CD14-positive monocyte (primary cell): Measurements from ENCODE around the gene DYNLT1. TPM values are rescaled to one million over a fixed set of nuclear protein-coding genes. Genes with fewer than 3 reads are reported as not detected.

Experiments
- DNase-seq, 3 donors: peaks; one replicate each; pipeline ENCODE4 v3.0.0-alpha.2; 2011 to 2022
- H2AFZ ChIP-seq: 2 replicates; pipeline ENCODE4 v1.6.0; 2012; ENCODE audit warnings: mild to moderate bottlenecking, low read depth, low read length, inconsistent platforms; ENCODE audit not compliant: insufficient read depth, poor library complexity, severe bottlenecking
- H3K27ac ChIP-seq, 2 donors: 1 replicate in 1 of 2; 2 replicates in 1 of 2; pipeline ENCODE4 v1.5.1; 2012 to 2013; ENCODE audit warnings: low read length in 2 of 2, control low read depth in 1 of 2, inconsistent platforms in 1 of 2, low read depth in 1 of 2, mild to moderate bottlenecking in 1 of 2
- H3K27me3 ChIP-seq, 2 donors: one replicate each; pipeline versions ENCODE4 v1.6.0 to v1.6.1; 2011 to 2013; ENCODE audit warnings: low read length in 2 of 2; ENCODE audit not compliant: control insufficient read depth in 2 of 2, insufficient read depth in 2 of 2
- H3K36me3 ChIP-seq, 2 donors: replicated peaks in 1 of 2; 1 replicate in 1 of 2; 2 replicates in 1 of 2; pipeline versions ENCODE4 v1.5.1 to v1.6.1; 2012 to 2013; ENCODE audit warnings: low read length in 2 of 2, control low read depth in 1 of 2, inconsistent platforms in 1 of 2, mild to moderate bottlenecking in 1 of 2; ENCODE audit not compliant: insufficient read depth in 2 of 2, control insufficient read depth in 1 of 2
- H3K4me1 ChIP-seq, 2 donors: 1 replicate in 1 of 2; 2 replicates in 1 of 2; pipeline versions ENCODE4 v1.5.1 to v1.6.1; 2012 to 2013; ENCODE audit warnings: low read length in 2 of 2, control low read depth in 1 of 2, inconsistent platforms in 1 of 2, mild to moderate bottlenecking in 1 of 2, moderate library complexity in 1 of 2; ENCODE audit not compliant: insufficient read depth in 2 of 2, control insufficient read depth in 1 of 2
- H3K4me2 ChIP-seq: replicated peaks from 2 replicates; pipeline ENCODE3; 2012; ENCODE audit warnings: low read length, moderate library complexity, mild to moderate bottlenecking; ENCODE audit not compliant: poor library complexity, severe bottlenecking; ENCODE audit errors: extremely low read depth
- H3K4me3 ChIP-seq, 3 experiments: fragments of 200-600 bp in 1 of 3; sonication (generic) in 1 of 3; replicated peaks in 1 of 3; 1 replicate in 2 of 3; 2 replicates in 1 of 3; pipeline ENCODE4 v1.5.1; 2011 to 2013; ENCODE audit warnings: low read length in 3 of 3, mild to moderate bottlenecking in 3 of 3, control low read depth in 2 of 3, low read depth in 2 of 3, inconsistent platforms in 1 of 3, moderate library complexity in 1 of 3
- H3K79me2 ChIP-seq: 2 replicates; pipeline ENCODE4 v1.6.0; 2012; ENCODE audit warnings: mild to moderate bottlenecking, control low read depth, inconsistent platforms, low read length, moderate library complexity; ENCODE audit not compliant: insufficient read depth
- H3K9ac ChIP-seq: 2 replicates; pipeline ENCODE4 v1.6.0; 2017; ENCODE audit warnings: low read length, mild to moderate bottlenecking; ENCODE audit not compliant: insufficient read depth, poor library complexity, severe bottlenecking
- H3K9me3 ChIP-seq, 2 donors: replicated peaks in 1 of 2; 1 replicate in 1 of 2; 2 replicates in 1 of 2; pipeline versions ENCODE4 v1.5.1 to v1.6.1; 2012 to 2013; ENCODE audit warnings: low read length in 2 of 2, control low read depth in 1 of 2; ENCODE audit not compliant: control insufficient read depth in 1 of 2, insufficient read depth in 1 of 2
- H4K20me1 ChIP-seq: 2 replicates; pipeline ENCODE4 v1.6.0; 2012; ENCODE audit warnings: mild to moderate bottlenecking, low read length, control low read depth, moderate library complexity; ENCODE audit not compliant: insufficient read depth
- H3K27ac Mint-ChIP-seq, 7 donors: one replicate each; pipeline ENCODE4 v1.8.0; 2020; ENCODE audit warnings: mild to moderate bottlenecking in 7 of 7, mixed read lengths in 7 of 7, moderate library complexity in 6 of 7, inconsistent platforms in 2 of 7
- H3K27me3 Mint-ChIP-seq, 3 donors: one replicate each; pipeline ENCODE4 v1.8.0; 2021 to 2022; ENCODE audit warnings: low read depth in 3 of 3, mild to moderate bottlenecking in 3 of 3, mixed read lengths in 3 of 3, moderate library complexity in 3 of 3, inconsistent platforms in 1 of 3
- H3K36me3 Mint-ChIP-seq, 2 donors: one replicate each; pipeline ENCODE4 v1.8.0; 2020; ENCODE audit warnings: mixed read lengths in 2 of 2, inconsistent platforms in 1 of 2, mild to moderate bottlenecking in 1 of 2
- H3K4me1 Mint-ChIP-seq: one replicate; pipeline ENCODE4 v1.8.0; 2020; ENCODE audit warnings: mild to moderate bottlenecking, mixed read lengths
- H3K4me3 Mint-ChIP-seq, 2 donors: one replicate each; pipeline ENCODE4 v1.8.0; 2020; ENCODE audit warnings: mild to moderate bottlenecking in 2 of 2, mixed read lengths in 2 of 2, moderate library complexity in 1 of 2
- H3K9me3 Mint-ChIP-seq, 7 donors: one replicate each; pipeline ENCODE4 v1.8.0; 2020 to 2022; ENCODE audit warnings: mixed read lengths in 7 of 7, mild to moderate bottlenecking in 6 of 7, moderate library complexity in 6 of 7, inconsistent platforms in 2 of 7
- WGBS: methylation state at CpG from one replicate; pipeline ENCODE4 v1.1.5; 2013; ENCODE audit warnings: missing lambda C conversion rate; ENCODE audit not compliant: insufficient coverage; 5-methylcytosine and 5-hydroxymethylcytosine counted together
- intact Hi-C, 2 donors: fragments of 100-400 bp; cut with micrococcal nuclease; formaldehyde crosslinking; loops; one replicate each; pipeline versions ENCODE4 v1.15.0 to v1.15.1; 2023
- polyA plus RNA-seq, 3 donors: library from polyadenylated mRNA; depleted of rRNA in 1 of 3; unstranded in 2 of 3; stranded (reverse) in 1 of 3; fragments of 300-500 nt in 2 of 3; fragments of >200 nt in 1 of 3; fragmentation: Illumina TruSeq in 2 of 3; gene quantifications; 1 replicate in 2 of 3; 2 replicates in 1 of 3; pipeline ENCODE4 v1.2.3, GENCODE V29; 2012 to 2021
- TF ChIP-seq, protein P1 (sequence below): fragments of 200-600 bp; IDR thresholded peaks from one replicate; pipeline ENCODE4 v1.8.0; 2022; ENCODE audit warnings: antibody characterized with exemption, mild to moderate bottlenecking

Gene DYNLT1
- polyA plus RNA-seq, 3 donors, result 248 to 287 (median 286) TPM

DNA sequence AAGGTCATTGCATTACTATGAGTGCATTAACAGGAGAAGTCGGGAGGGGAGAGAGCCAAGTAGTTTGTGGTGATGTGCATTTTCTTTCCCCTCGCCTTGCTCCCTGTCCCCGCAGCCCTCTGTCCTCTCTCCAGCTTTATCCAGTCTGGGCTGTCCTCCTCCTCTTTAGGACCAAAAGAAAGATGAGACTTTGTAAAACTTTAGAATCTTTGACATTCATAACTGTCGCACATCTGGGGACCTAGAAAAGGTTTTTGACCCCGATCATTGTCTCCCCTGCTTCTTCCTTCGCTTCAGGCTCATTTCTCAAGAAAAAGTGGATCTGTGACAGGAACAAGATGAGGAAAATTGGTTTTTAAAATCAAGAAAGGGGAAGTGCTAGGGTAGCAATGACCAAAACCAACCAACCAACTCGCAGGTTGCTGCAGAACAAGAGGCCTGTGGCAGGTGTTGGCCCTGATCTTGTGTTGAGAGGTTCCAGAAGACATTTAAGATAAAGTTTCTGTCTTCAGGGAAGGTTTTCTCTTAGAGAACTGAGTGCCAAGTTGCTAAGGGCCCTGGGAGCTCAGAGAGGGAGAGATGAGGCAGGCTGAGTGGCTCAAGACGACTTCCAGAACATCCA lies 22.9 kb upstream of the DYNLT1 start:
- Histone ChIP-seq H3K27ac (peak overlapping the region; percentile 91 to 94), H2AFZ (peak overlapping the region; percentile 15), H3K4me1 (peaks cover 75 to 76% of the 10 kb centered on the region in 2 donors), H3K9me3 (no peaks in the 10 kb centered on the region), H3K36me3 (no peaks in the 10 kb centered on the region), H3K79me2 (peaks cover 20% of the 10 kb centered on the region), H3K27me3 (no peaks in the 10 kb centered on the region), H4K20me1 (no peaks in the 10 kb centered on the region), H3K4me2 (peak overlapping the region; percentile 57), H3K9ac (peak overlapping the region; percentile 62), H3K4me3 (peak overlapping the region in 1 of 3 experiments; percentile 57)
- H3K36me3 Mint-ChIP-seq, result peaks cover 32 to 43% of the 10 kb centered on the region in 2 donors
- peak overlapping the region; percentile 48 to 83 for H3K4me3 Mint-ChIP-seq
- peaks cover 79% of the 10 kb centered on the region for H3K4me1 Mint-ChIP-seq
- WGBS, result 0% methylated on average over 1 of the region's 8 CpGs
- DNase-seq, result peak in 2 of 3 donors; percentile 42
- peak overlapping the region; percentile 98 to 100 (median 99) for H3K27ac Mint-ChIP-seq
- H3K27me3 Mint-ChIP-seq, result peaks cover 0 to 4% (median 2%) of the 10 kb centered on the region in 3 donors
- intact Hi-C loops, result loop anchor here in 1 of 2 donors (10.0 kb wide), 1 partner anchor 453 kb away; no protein-coding TSS in a partner anchor
- H3K9me3 Mint-ChIP-seq, result no peaks in the 10 kb centered on the region
- TF ChIP-seq, protein P1, sequence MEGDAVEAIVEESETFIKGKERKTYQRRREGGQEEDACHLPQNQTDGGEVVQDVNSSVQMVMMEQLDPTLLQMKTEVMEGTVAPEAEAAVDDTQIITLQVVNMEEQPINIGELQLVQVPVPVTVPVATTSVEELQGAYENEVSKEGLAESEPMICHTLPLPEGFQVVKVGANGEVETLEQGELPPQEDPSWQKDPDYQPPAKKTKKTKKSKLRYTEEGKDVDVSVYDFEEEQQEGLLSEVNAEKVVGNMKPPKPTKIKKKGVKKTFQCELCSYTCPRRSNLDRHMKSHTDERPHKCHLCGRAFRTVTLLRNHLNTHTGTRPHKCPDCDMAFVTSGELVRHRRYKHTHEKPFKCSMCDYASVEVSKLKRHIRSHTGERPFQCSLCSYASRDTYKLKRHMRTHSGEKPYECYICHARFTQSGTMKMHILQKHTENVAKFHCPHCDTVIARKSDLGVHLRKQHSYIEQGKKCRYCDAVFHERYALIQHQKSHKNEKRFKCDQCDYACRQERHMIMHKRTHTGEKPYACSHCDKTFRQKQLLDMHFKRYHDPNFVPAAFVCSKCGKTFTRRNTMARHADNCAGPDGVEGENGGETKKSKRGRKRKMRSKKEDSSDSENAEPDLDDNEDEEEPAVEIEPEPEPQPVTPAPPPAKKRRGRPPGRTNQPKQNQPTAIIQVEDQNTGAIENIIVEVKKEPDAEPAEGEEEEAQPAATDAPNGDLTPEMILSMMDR, result no peak

DNA sequence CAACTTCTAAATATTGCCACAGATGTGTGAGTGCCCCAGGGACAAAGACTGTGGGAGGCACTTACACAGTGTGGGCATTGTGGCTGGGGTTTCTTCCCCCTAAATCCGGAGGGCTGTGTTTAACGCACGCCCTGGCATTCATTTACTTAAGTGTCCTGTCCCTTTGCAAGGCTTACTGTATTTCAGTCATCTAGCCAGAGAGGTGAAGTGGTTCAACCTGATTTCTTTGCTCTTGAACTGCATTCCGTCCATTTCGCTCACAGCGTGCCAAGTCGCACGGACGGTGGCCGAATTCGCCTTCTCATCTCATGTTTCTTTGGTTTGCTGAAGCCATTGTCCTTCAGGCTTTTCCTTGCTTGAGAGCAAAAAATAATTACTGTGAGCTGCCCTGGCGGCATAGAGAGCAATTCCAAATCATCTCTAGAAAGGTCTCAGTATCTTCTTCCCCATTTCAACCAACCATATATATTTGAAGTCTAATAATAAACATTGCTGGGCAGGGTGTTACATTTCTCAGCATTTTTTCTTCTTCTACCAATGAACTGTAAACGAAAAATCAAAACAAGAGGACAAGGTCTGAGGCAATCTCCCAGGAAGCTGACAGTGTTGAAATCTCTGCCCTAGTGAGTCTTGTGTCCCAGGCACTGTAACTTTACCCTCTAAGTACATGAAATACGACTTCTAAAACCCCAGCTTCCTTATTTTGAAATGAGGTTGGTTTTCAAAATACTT lies 22.3 kb upstream of the DYNLT1 start:
- intact Hi-C loops, result loop anchor here in 1 of 2 donors (10.0 kb wide), 1 partner anchor 452 kb away; no protein-coding TSS in a partner anchor
- peak overlapping the region in 1 of 3 experiments; percentile 73 for H3K4me3 ChIP-seq
- Mint-ChIP-seq H3K4me3 (peak overlapping the region; percentile 5 to 80), H3K27me3 (peaks cover 0 to 4% (median 2%) of the 10 kb centered on the region in 3 donors), H3K36me3 (peaks cover 32 to 41% of the 10 kb centered on the region in 2 donors), H3K27ac (peak overlapping the region; percentile 98 to 100 (median 99)), H3K4me1 (peaks cover 85% of the 10 kb centered on the region), H3K9me3 (no peaks in the 10 kb centered on the region)
- TF ChIP-seq, protein P1, result no peak
- peak overlapping the region; percentile 62 for H3K9ac ChIP-seq
- peak; percentile 93 to 99 (median 95) for DNase-seq
- H3K27me3 ChIP-seq, result no peaks in the 10 kb centered on the region
- H3K4me1 ChIP-seq, result peaks cover 82 to 83% of the 10 kb centered on the region in 2 donors
- WGBS, result 0% methylated on average over 2 of the region's 14 CpGs
- peak overlapping the region; percentile 91 to 94 for H3K27ac ChIP-seq
- no peaks in the 10 kb centered on the region for H3K9me3 ChIP-seq
- H4K20me1 ChIP-seq, result no peaks in the 10 kb centered on the region
- H2AFZ ChIP-seq, result peak overlapping the region; percentile 10
- H3K79me2 ChIP-seq, result peaks cover 20% of the 10 kb centered on the region
- peak overlapping the region; percentile 68 for H3K4me2 ChIP-seq
- no peaks in the 10 kb centered on the region for H3K36me3 ChIP-seq
